Suprapubic skin (tissue), 3 donors: ENCODE data around the gene DDAH1.

Experiments used
- EP300 ChIP-seq: sonication (generic); formaldehyde crosslinking; IDR thresholded peaks from one replicate; pipeline ENCODE4 v1.6.1; 2017; ENCODE audit warnings: antibody characterized with exemption
- POLR2A ChIP-seq, 2 donors: fragments of 450-650 bp; IDR thresholded peaks; one replicate each; pipeline ENCODE4 v1.6.1; 2017; ENCODE audit warnings: antibody characterized with exemption in 2 of 2, mild to moderate bottlenecking in 2 of 2, moderate library complexity in 2 of 2
- TF ChIP-seq, protein P1 (sequence below), 2 donors: fragments of 200-600 bp in 1 of 2; fragments of 450-650 bp in 1 of 2; sonication (generic) in 1 of 2; IDR thresholded peaks; one replicate each; pipeline ENCODE4 v1.5.1; 2016 to 2019; ENCODE audit warnings: antibody characterized with exemption in 2 of 2, mild to moderate bottlenecking in 1 of 2, moderate library complexity in 1 of 2

DNA sequence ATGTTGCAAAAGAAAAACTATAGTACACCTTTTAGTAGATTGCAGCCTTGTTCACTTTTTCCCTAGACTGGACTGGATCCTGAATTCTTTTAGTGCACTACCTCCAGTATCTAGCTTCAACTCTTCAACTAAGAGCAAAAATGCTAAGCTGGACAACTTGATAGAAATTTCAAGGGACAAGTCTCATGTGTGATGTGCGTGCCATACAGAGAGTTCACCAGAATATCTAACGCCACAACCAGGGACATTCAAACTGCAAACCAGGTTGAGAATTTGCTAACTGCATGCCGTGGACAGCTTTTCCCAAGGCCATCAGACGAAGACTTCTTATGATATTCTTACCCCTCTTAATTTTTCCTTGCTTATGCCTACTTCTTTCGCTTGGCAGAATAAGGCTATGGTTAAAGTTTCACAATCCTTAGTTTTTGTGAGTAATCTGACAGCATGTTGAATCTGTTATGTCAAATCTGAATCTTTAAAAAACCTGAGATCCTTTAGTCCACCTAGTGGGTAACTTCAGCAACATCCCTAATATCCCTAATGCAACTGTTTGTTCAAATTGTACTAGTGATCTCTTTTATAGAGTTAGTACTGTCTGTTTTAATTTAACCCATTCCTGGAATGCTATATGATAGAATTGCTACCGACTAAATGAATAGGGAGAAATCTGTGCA lies 66.4 kb downstream of the DDAH1 start:
- TF ChIP-seq, protein P1, sequence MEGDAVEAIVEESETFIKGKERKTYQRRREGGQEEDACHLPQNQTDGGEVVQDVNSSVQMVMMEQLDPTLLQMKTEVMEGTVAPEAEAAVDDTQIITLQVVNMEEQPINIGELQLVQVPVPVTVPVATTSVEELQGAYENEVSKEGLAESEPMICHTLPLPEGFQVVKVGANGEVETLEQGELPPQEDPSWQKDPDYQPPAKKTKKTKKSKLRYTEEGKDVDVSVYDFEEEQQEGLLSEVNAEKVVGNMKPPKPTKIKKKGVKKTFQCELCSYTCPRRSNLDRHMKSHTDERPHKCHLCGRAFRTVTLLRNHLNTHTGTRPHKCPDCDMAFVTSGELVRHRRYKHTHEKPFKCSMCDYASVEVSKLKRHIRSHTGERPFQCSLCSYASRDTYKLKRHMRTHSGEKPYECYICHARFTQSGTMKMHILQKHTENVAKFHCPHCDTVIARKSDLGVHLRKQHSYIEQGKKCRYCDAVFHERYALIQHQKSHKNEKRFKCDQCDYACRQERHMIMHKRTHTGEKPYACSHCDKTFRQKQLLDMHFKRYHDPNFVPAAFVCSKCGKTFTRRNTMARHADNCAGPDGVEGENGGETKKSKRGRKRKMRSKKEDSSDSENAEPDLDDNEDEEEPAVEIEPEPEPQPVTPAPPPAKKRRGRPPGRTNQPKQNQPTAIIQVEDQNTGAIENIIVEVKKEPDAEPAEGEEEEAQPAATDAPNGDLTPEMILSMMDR (IDR thresholded peaks at IDR 0.05), result no peak
- TF ChIP-seq POLR2A (IDR thresholded peaks at IDR 0.05), result no peak
- no peak for TF ChIP-seq EP300
